Mucosa of descending colon (tissue), 3 donors: ENCODE results near the gene MAGOHB. TPM values are rescaled to one million over a fixed set of nuclear protein-coding genes. Genes with fewer than 3 reads are reported as not detected.

Source experiments
- ATAC-seq: fragments of 200-7000 bp; cut with Tn5 transposase; one replicate; pipeline ENCODE4 v1.9.1; 2020; ENCODE audit warnings: mild to moderate bottlenecking, moderate library complexity
- DNase-seq, 3 donors: peaks; one replicate each; pipeline ENCODE4 v3.0.0-alpha.2; 2020
- H3K36me3 ChIP-seq: fragments of 200-600 bp; one replicate; pipeline ENCODE4 v1.8.0; 2021; ENCODE audit warnings: low read depth, mild to moderate bottlenecking
- H3K4me1 ChIP-seq: fragments of 200-600 bp; one replicate; pipeline ENCODE4 v1.8.0; 2021; ENCODE audit warnings: low read depth, mild to moderate bottlenecking
- H3K4me3 ChIP-seq: fragments of 200-600 bp; one replicate; pipeline ENCODE4 v1.8.0; 2021; ENCODE audit warnings: mild to moderate bottlenecking
- H3K9me3 ChIP-seq: fragments of 200-600 bp; one replicate; pipeline ENCODE4 v1.8.0; 2021; ENCODE audit warnings: mild to moderate bottlenecking
- intact Hi-C, 2 donors: fragments of 100-400 bp; cut with DNase I in 1 of 2; cut with micrococcal nuclease in 1 of 2; formaldehyde crosslinking; loops; one replicate each; pipeline versions ENCODE4 v1.11.0 to v1.11.1; 2022; cut with DNase I, micrococcal nuclease
- total RNA-seq, 3 donors: library from RNA; stranded (reverse); fragmentation: NEBNext Ultra II Directional in 2 of 3; extraction: Animal tissue kit (Norgen Biotek cat#: 25700) in 2 of 3; gene quantifications; one replicate each; pipeline versions ENCODE4 v1.2.1 to v1.2.4, GENCODE V29; 2021 to 2023
- TF ChIP-seq, protein P1 (sequence below): fragments of 200-600 bp; IDR thresholded peaks from one replicate; pipeline ENCODE4 v1.8.0; 2022; ENCODE audit warnings: antibody characterized with exemption, mild to moderate bottlenecking
- donor health status: DM: no; HTN: no; CAD: no; lungs with moderate emphysema.
- donor health status: DM: no; HTN: no; CAD: no.
- donor health status: DM: no; HTN: yes; CAD: no.

MAGOHB gene
- total RNA-seq, 3 donors from 2014 or later: 9.6 to 14.7 (median 13.7) TPM

DNA sequence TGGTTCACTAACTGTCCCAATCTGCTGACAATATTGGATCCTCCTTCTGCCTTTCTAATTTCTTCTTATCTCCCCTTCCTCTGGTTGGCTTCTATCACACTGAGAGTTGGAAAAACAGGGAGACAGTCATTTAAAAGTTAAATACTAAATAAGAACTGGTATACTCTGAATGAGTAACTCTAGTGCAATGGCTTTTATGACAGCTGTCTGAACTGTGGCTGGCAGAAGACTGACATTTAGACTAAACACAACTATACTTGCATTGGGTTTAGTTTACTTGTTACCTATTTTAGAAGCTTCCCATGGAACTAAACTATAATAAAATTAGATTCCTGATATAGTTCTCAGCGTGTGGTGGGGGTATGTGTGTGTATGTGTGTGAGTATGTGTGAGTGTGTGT lies 7.9 kb upstream of the MAGOHB start:
- ATAC-seq (no peak), DNase-seq (no peak)
- H3K4me1 ChIP-seq: no peaks in the 10 kb centered on the region
- intact Hi-C loops: no loop called here
- no peaks in the 10 kb centered on the region for H3K36me3 ChIP-seq
- TF ChIP-seq, protein P1, sequence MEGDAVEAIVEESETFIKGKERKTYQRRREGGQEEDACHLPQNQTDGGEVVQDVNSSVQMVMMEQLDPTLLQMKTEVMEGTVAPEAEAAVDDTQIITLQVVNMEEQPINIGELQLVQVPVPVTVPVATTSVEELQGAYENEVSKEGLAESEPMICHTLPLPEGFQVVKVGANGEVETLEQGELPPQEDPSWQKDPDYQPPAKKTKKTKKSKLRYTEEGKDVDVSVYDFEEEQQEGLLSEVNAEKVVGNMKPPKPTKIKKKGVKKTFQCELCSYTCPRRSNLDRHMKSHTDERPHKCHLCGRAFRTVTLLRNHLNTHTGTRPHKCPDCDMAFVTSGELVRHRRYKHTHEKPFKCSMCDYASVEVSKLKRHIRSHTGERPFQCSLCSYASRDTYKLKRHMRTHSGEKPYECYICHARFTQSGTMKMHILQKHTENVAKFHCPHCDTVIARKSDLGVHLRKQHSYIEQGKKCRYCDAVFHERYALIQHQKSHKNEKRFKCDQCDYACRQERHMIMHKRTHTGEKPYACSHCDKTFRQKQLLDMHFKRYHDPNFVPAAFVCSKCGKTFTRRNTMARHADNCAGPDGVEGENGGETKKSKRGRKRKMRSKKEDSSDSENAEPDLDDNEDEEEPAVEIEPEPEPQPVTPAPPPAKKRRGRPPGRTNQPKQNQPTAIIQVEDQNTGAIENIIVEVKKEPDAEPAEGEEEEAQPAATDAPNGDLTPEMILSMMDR: no peak
- H3K9me3 ChIP-seq: no peaks in the 10 kb centered on the region
- no peak overlapping the region for H3K4me3 ChIP-seq

DNA sequence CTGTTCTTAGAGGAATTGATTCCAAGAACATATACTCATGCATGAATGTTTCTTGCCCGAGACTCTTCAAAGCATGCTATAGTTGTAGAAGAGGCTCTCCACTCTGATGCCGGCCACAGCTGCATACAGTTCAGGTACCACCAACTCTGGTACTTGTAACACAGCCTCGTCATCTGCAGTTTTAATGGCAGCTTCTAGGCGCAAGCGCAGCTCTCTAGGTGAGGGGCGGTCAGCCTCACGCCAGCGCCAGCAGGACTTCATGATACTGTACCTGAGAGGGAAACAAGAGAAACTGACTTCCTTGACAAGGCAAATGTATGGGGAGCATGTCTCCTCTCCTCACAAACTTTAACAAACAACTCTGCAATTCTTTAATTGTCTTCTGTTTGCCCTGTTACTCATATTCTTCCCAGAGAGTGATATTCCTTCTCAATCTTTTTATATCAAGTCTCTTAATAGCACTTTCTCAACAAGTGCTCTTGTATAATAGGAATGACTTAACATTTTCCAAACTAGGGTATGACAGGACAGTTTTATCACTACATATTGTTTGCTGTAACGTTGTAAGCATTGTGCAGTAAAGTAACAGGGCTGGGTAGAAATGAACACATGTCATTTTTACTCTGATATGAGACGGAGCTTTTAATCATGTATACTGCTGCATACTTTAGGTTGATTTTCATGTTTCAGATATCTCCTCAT lies 6.8 kb upstream of the MAGOHB start:
- TF ChIP-seq, protein P1: no peak
- intact Hi-C loops: no loop called here

DNA sequence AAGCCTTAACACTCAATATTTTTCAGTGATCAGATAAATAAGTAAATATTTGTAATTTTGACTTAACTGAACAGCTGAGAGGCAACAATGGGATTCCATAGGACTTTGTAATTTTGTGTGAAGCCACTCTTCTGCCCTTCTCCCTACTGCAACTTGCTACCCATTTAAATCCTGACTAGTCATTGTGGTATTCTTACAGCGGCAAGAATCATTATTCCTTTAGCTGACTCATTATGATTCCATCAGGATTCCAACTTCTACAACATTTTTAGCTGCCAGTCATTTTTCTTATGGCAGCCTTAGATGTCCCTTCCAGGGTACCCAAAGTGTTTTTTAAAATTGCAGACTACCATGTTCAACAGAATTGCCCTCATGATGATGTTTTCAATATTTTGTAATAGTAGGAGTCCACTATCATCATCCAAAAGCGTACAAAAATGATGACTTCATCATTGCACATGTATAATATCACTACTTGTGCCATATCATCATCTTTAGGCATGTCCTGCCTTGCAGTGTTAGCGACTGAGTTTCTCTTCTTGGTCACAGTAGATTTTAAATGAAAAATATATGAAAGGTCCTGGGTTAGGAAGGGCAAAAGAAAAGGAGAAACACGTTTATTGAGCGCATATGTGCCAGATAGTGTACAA lies 5.1 kb upstream of the MAGOHB start:
- intact Hi-C loops: loop anchor here in 1 of 2 donors (10.0 kb wide), 1 partner anchor 46 kb away; no protein-coding TSS in a partner anchor
- H3K4me1 ChIP-seq: no peaks in the 10 kb centered on the region
- ATAC-seq (no peak), DNase-seq (no peak)
- H3K9me3 ChIP-seq: no peaks in the 10 kb centered on the region
- H3K4me3 ChIP-seq: no peak overlapping the region
- TF ChIP-seq, protein P1: no peak
- H3K36me3 ChIP-seq: no peaks in the 10 kb centered on the region

More for the DNA sequence above, 6.8 kb upstream of the MAGOHB start:
- Histone ChIP-seq H3K9me3 (no peaks in the 10 kb centered on the region), H3K4me3 (no peak overlapping the region), H3K4me1 (no peaks in the 10 kb centered on the region), H3K36me3 (no peaks in the 10 kb centered on the region)
- no peak for DNase-seq
- no peak for ATAC-seq

DNA sequence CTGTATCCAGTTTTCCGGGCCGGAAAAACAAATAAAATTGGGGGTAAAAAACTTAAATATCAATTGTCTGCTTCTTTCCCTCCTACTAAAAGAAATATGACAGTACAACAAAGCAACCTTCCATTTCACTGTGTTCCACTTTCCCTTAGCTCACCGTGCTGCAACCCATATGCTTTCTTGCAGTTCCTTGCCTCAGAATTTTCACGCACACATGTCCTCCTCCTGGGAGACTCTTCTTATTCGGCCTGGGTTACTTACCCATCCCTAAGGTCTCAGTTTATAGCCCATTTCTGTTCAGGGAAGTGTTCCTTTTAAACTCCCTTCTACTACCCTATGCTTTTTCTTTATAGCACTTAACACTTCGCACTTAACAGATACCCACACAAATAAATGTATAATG lies 4.5 kb upstream of the MAGOHB start:
- no peaks in the 10 kb centered on the region for H3K36me3 ChIP-seq
- ATAC-seq (no peak), DNase-seq (no peak)
- H3K4me3 ChIP-seq: no peak overlapping the region
- H3K9me3 ChIP-seq: no peaks in the 10 kb centered on the region
- intact Hi-C loops: loop anchor here in 1 of 2 donors (10.0 kb wide), 1 partner anchor 47 kb away; no protein-coding TSS in a partner anchor
- H3K4me1 ChIP-seq: peaks cover under 1% of the 10 kb centered on the region
- TF ChIP-seq, protein P1: no peak

DNA sequence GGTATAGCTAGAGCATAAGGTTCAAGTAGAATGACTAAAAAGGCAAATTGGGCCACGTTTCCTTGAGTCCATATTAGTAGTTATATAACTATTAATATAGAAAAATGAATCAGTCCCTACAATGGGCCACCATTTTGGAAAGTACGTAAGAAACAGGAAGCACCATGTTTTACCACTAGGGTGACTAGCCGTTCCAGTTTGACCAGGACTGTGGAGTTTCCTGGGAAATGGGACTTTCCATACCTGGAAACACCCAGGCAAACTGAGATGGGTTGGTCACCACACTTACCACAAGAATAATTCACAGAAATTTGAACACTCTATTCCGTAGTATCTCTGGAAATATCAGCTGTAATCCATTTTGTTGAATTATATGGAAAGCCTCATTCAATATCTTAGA lies 2.1 kb upstream of the MAGOHB start:
- no peak overlapping the region for H3K4me3 ChIP-seq
- intact Hi-C loops: loop anchor here in 1 of 2 donors (10.0 kb wide), 1 partner anchor 49 kb away; no protein-coding TSS in a partner anchor
- H3K9me3 ChIP-seq: no peaks in the 10 kb centered on the region
- peaks cover 11% of the 10 kb centered on the region for H3K4me1 ChIP-seq
- ATAC-seq (no peak), DNase-seq (no peak)
- H3K36me3 ChIP-seq: no peaks in the 10 kb centered on the region
- TF ChIP-seq, protein P1: no peak
